Smooth muscle cell (in vitro differentiated cells): ENCODE results near the gene CASKIN1. TPM values are rescaled to one million over a fixed set of nuclear protein-coding genes. Genes with fewer than 3 reads are reported as not detected.
A peak's percentile ranks its signal among the peaks of the same experiment; 100 is the strongest.

Source experiments
- DNase-seq: peaks from one replicate; lab custom pipeline; 2025; ENCODE audit not compliant: unreplicated experiment; lab: John Stamatoyannopoulos, UW
- H2AFZ ChIP-seq: fragments of 200-600 bp; sonication (generic); 2 replicates; pipeline ENCODE4 v1.6.0; 2016; ENCODE audit warnings: antibody characterized with exemption, low read depth, mild to moderate bottlenecking
- H3F3A ChIP-seq: fragments of 200-600 bp; sonication (generic); 2 replicates; pipeline ENCODE4 v1.6.0; 2017; ENCODE audit warnings: antibody characterized with exemption, low read depth
- H3K27ac ChIP-seq: fragments of 200-600 bp; sonication (generic); 2 replicates; pipeline ENCODE4 v1.5.1; 2016; ENCODE audit warnings: low read depth, mild to moderate bottlenecking
- H3K27me3 ChIP-seq: fragments of 200-600 bp; sonication (generic); 2 replicates; pipeline ENCODE4 v1.6.1; 2016; ENCODE audit warnings: low read depth, mild to moderate bottlenecking
- H3K36me3 ChIP-seq: fragments of 200-600 bp; sonication (generic); 2 replicates; pipeline ENCODE4 v1.5.1; 2016; ENCODE audit warnings: low read depth
- H3K4me1 ChIP-seq: fragments of 200-600 bp; sonication (generic); 2 replicates; pipeline ENCODE4 v1.5.1; 2016; ENCODE audit warnings: low read depth
- H3K4me2 ChIP-seq: fragments of 200-600 bp; sonication (generic); 2 replicates; pipeline ENCODE4 v1.6.0; 2016; ENCODE audit warnings: mild to moderate bottlenecking
- H3K4me3 ChIP-seq: fragments of 200-600 bp; sonication (generic); 2 replicates; pipeline ENCODE4 v1.5.1; 2016; ENCODE audit warnings: mild to moderate bottlenecking
- H3K79me2 ChIP-seq: fragments of 200-600 bp; sonication (generic); 2 replicates; pipeline ENCODE4 v1.6.0; 2016; ENCODE audit warnings: low read depth, mild to moderate bottlenecking
- H3K9ac ChIP-seq: fragments of 200-600 bp; sonication (generic); 2 replicates; pipeline ENCODE4 v1.6.0; 2016; ENCODE audit warnings: low read depth
- H3K9me3 ChIP-seq: fragments of 200-600 bp; sonication (generic); replicated peaks from 2 replicates; pipeline ENCODE4 v1.5.1; 2016; ENCODE audit warnings: low read depth
- H4K20me1 ChIP-seq: fragments of 200-600 bp; sonication (generic); 2 replicates; pipeline ENCODE4 v1.6.0; 2016; ENCODE audit warnings: low read depth
- WGBS: methylation state at CpG from one replicate; pipeline ENCODE4 v1.1.7; 2016; ENCODE audit warnings: low lambda C conversion rate; 5-methylcytosine and 5-hydroxymethylcytosine counted together
- polyA plus RNA-seq: library from polyadenylated mRNA; unstranded; fragments of >200 nt; fragmentation: Nextera tagmentation; extraction: Ambion mirVana; gene quantifications from 2 replicates; pipeline ENCODE4 v1.2.1, GENCODE V29; 2016
- total RNA-seq: library from RNA; depleted of rRNA; stranded (reverse); fragments of >200 nt; gene quantifications from 2 replicates; pipeline ENCODE4 v1.2.3, GENCODE V29; 2014
- TF ChIP-seq, protein P1 (sequence below): fragments of 200-600 bp; sonication (generic); IDR thresholded peaks from 2 replicates; pipeline ENCODE4 v1.5.1; 2017; ENCODE audit warnings: borderline replicate concordance, mild to moderate bottlenecking, antibody characterized with exemption; ENCODE audit not compliant: insufficient read depth, poor library complexity, severe bottlenecking

CASKIN1 gene
- total and polyA plus RNA-seq, 2 experiments from 2014 or later, result 0.09 to 0.45 TPM

DNA sequence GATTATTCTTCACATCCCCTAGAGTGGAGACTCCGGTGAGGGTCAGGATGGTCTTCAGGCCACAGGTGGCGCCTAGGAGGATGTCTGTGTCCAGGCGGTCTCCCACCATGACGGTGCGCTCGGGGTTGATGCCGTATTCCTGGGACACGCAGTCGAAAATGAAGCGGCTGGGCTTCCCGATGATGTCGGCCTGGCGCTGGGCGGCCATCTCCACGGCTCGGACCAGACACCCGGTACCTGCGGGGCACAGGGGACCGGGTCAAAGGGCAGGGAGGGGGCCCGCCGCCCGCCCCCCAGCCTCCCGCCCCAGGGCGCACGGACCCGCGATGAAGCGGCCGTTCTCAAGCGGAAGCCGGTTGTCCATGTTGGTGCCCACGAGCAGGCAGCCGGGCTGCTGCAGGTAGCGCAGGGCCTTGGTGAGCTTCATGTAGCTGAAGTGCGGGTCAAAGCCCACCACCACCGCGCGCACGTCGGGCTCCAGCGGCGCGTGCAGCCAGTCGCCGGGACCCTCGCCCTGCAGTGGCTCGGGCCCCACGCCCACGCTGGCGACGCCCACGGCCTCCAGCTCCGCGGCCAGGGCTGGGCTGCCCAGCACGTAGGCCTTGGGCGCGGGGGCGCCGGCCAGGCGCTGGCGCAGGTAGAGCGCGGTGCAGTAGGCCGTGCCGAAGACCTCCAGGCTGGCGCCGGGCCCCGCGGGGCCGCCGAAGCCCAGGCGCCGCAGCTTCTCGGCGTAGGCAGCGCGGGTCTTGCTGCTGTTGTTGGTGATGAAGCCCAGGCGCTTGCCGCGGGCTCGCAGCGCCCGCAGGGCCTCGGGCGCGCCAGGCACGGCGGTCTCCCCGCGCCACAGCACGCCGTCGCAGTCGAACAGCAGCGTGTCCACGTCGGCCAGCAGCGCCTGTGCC is 17.7 kb upstream of the CASKIN1 start:
- DNase-seq, result no peak
- TF ChIP-seq, protein P1, sequence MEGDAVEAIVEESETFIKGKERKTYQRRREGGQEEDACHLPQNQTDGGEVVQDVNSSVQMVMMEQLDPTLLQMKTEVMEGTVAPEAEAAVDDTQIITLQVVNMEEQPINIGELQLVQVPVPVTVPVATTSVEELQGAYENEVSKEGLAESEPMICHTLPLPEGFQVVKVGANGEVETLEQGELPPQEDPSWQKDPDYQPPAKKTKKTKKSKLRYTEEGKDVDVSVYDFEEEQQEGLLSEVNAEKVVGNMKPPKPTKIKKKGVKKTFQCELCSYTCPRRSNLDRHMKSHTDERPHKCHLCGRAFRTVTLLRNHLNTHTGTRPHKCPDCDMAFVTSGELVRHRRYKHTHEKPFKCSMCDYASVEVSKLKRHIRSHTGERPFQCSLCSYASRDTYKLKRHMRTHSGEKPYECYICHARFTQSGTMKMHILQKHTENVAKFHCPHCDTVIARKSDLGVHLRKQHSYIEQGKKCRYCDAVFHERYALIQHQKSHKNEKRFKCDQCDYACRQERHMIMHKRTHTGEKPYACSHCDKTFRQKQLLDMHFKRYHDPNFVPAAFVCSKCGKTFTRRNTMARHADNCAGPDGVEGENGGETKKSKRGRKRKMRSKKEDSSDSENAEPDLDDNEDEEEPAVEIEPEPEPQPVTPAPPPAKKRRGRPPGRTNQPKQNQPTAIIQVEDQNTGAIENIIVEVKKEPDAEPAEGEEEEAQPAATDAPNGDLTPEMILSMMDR, result no peak
- H3K27ac ChIP-seq, result peak overlapping the region; percentile 60
- no peak overlapping the region for H2AFZ ChIP-seq
- peaks cover 13% of the 10 kb centered on the region for H3K4me1 ChIP-seq
- H3K4me2 ChIP-seq, result peak overlapping the region; percentile 99
- peak overlapping the region; percentile 90 for H3K4me3 ChIP-seq
- peaks cover 19% of the 10 kb centered on the region for H3K79me2 ChIP-seq
- 1% methylated on average over 74 of the region's 98 CpGs for WGBS
- H3F3A ChIP-seq, result no peaks in the 10 kb centered on the region
- peak overlapping the region; percentile 81 for H3K9ac ChIP-seq
- no peaks in the 10 kb centered on the region for H3K36me3 ChIP-seq
- H3K9me3 ChIP-seq, result no peaks in the 10 kb centered on the region
- H3K27me3 ChIP-seq, result no peaks in the 10 kb centered on the region
- peaks cover 15% of the 10 kb centered on the region for H4K20me1 ChIP-seq

DNA sequence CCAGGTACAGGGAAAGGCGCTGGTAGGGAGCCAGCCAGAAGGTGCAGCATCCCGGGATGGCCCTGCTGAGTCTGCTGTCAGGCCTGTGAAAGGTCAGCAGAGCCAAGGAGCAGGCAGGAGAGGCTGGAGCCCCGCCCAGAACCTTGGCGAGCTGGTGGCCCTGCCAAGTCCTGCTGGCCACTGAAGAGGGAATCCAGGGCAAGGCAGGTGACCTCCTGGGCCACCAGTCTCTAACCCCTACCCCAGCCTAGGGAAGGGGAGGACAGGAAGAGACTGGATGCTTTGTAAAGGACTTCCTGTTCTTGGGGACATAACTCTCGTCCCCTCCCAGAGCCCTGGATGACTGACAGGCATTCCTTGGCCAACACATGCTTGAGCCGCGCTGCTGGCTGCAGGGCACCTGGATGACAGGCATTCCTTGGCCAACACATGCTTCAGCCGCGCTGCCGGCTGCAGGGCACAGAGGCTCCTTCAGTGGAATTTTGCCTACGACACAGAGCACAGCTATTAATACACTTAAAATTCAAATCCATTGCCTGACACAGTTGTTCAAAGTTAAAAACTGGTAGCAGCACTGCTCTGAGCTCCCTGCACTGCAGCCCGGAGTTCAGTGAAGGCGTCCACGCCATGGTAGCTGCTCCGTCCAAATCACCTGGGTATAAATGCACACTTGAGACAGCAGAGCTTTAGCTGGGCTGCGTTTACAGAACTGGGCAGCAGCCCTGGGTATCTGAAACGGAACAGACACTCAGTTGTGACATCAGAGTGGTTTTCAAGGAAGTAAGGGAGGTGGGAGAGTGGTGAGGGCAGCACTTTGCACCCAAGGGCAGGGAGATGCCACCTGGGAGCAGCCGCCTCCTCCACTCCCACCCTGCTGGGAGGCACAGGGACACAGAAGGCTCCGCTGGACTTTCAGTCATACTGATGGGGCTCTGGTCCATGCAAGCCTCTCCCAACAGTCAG is 16.2 kb upstream of the CASKIN1 start:
- TF ChIP-seq, protein P1, result no peak
- Histone ChIP-seq H3K36me3 (no peaks in the 10 kb centered on the region), H3F3A (no peaks in the 10 kb centered on the region), H3K27ac (no peak overlapping the region), H3K27me3 (no peaks in the 10 kb centered on the region), H3K4me1 (peaks cover 13% of the 10 kb centered on the region), H3K9me3 (no peaks in the 10 kb centered on the region), H3K9ac (peak overlapping the region; percentile 81), H3K79me2 (peaks cover 19% of the 10 kb centered on the region), H4K20me1 (peaks cover 15% of the 10 kb centered on the region), H2AFZ (no peak overlapping the region), H3K4me2 (peak overlapping the region; percentile 99), H3K4me3 (peak overlapping the region; percentile 90)
- WGBS, result 85% methylated on average over 19 of the region's 19 CpGs
- DNase-seq, result no peak

DNA sequence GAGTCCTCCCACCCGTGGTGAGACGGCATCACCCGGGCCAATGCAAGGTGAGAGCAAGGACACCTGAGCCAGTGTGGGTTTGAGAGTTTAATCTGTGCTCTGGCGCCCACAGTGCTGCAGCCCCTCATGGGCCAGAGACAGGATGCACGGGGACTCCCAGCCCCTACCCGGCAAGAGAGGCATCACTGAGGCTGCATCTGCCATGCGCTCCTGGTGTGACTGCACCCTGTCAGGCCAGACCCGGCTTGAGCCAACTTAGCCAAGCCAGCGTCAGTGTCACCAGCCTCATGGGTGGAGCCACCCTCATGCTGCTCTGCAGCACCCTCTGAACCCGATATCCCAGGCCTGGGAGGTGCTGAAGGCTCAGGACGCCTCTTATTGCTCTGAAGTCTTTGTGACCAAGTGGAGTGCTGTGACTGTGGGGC is 15.5 kb upstream of the CASKIN1 start:
- Histone ChIP-seq H3K79me2 (peaks cover 19% of the 10 kb centered on the region), H3F3A (no peaks in the 10 kb centered on the region), H3K4me2 (no peak overlapping the region), H2AFZ (no peak overlapping the region), H3K9ac (no peak overlapping the region), H4K20me1 (peaks cover 15% of the 10 kb centered on the region), H3K36me3 (no peaks in the 10 kb centered on the region), H3K27ac (no peak overlapping the region), H3K9me3 (no peaks in the 10 kb centered on the region), H3K4me1 (peaks cover 13% of the 10 kb centered on the region), H3K27me3 (no peaks in the 10 kb centered on the region), H3K4me3 (no peak overlapping the region)
- 96% methylated on average over 11 of the region's 11 CpGs for WGBS
- TF ChIP-seq, protein P1, result no peak
- no peak for DNase-seq
